Cardiac fibroblast (primary cell): ENCODE measurements around the gene NLRC5.
A peak's percentile ranks its signal among the peaks of the same experiment; 100 is the strongest.

Experiments used
- DNase-seq, 2 donors: peaks; one replicate each; pipeline versions ENCODE4 v3.0.0 to v3.0.0-alpha.2; 2010; ENCODE audit warnings: low read depth in 2 of 2
- H3K4me3 ChIP-seq, 2 donors: replicated peaks in 1 of 2; 1 replicate in 1 of 2; 2 replicates in 1 of 2; pipeline ENCODE4 v1.5.1; 2011; ENCODE audit warnings: low read depth in 2 of 2, low read length in 2 of 2, mild to moderate bottlenecking in 2 of 2, moderate library complexity in 1 of 2
- CTCF ChIP-seq: IDR thresholded peaks from one replicate; pipeline ENCODE4 v1.5.1; 2011; ENCODE audit warnings: low read depth, mild to moderate bottlenecking, low read length, inconsistent platforms

Gene NLRC5, protein sequence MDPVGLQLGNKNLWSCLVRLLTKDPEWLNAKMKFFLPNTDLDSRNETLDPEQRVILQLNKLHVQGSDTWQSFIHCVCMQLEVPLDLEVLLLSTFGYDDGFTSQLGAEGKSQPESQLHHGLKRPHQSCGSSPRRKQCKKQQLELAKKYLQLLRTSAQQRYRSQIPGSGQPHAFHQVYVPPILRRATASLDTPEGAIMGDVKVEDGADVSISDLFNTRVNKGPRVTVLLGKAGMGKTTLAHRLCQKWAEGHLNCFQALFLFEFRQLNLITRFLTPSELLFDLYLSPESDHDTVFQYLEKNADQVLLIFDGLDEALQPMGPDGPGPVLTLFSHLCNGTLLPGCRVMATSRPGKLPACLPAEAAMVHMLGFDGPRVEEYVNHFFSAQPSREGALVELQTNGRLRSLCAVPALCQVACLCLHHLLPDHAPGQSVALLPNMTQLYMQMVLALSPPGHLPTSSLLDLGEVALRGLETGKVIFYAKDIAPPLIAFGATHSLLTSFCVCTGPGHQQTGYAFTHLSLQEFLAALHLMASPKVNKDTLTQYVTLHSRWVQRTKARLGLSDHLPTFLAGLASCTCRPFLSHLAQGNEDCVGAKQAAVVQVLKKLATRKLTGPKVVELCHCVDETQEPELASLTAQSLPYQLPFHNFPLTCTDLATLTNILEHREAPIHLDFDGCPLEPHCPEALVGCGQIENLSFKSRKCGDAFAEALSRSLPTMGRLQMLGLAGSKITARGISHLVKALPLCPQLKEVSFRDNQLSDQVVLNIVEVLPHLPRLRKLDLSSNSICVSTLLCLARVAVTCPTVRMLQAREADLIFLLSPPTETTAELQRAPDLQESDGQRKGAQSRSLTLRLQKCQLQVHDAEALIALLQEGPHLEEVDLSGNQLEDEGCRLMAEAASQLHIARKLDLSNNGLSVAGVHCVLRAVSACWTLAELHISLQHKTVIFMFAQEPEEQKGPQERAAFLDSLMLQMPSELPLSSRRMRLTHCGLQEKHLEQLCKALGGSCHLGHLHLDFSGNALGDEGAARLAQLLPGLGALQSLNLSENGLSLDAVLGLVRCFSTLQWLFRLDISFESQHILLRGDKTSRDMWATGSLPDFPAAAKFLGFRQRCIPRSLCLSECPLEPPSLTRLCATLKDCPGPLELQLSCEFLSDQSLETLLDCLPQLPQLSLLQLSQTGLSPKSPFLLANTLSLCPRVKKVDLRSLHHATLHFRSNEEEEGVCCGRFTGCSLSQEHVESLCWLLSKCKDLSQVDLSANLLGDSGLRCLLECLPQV (N-terminal part only)

DNA sequence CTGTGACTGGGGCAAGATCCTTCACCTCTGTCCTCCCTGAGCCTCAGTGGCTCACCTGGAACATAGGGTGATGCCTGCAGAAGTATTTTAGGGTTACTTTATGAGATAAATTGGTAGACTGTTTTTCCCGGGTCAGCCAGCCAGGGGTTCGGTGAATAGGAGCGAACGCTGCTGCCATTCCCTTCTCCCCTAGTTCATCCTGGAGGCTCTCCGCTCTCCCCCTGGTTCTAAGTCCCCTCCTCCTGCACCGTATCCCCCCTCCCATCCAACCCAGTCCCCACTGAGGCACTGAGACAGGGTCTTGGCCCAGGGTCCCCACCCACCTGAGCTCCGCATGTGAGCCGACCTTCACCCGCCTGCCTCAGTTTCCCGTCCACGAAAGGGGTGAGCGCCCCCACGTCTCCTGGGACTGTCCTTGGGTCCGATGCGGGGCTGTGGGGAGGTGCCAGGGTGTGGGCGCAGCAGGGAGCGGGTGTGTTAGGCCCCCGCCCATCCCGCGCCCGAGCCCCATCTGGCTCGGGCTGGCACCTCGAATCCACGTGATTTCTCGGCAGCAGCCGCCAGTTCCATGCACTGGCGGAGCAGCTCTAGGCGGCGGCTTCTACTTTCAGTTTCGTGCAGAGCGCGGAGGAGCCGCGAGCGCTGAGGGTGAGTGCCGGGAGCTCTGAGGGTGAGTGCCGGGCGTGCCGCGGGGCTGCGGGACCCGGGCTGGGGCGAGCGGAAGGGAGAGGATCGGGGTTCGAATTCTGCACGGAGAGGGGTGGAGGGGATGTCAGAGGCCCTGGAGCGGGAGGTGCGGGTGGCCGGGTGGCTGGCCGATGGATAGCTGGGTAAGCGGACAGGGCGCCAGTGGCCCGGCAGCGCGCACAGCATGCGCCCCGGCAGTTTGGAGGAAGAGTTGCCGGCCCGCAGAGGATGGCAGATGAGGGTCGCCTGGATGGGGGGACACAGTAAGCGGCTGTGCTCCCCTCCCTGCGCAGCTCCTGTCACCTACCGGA, at the start of gene NLRC5:
Gene NLRC5 (plus strand): TSS at position 610 of the 998 bp plus-strand sequence. CDS start 31,156 bp downstream, outside the sequence.
- no peak for TF ChIP-seq CTCF
- H3K4me3 ChIP-seq = peak within 1 kb of the TSS; percentile 74 to 80
- peak; percentile 81 to 85 for DNase-seq

DNA sequence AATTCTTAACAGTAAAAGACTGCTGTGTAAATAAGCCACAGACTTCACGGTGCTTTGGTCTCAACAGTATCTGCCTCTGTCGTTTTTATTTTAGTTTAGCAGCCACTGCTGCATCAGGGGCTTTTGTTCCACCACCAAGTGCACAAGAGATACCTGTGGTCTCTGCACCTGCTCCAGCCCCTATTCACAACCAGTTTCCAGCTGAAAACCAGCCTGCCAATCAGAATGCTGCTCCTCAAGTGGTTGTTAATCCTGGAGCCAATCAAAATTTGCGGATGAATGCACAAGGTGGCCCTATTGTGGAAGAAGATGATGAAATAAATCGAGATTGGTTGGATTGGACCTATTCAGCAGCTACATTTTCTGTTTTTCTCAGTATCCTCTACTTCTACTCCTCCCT, 49.6 kb upstream of the NLRC5 start:
- TF ChIP-seq CTCF = no peak
- DNase-seq = no peak

DNA sequence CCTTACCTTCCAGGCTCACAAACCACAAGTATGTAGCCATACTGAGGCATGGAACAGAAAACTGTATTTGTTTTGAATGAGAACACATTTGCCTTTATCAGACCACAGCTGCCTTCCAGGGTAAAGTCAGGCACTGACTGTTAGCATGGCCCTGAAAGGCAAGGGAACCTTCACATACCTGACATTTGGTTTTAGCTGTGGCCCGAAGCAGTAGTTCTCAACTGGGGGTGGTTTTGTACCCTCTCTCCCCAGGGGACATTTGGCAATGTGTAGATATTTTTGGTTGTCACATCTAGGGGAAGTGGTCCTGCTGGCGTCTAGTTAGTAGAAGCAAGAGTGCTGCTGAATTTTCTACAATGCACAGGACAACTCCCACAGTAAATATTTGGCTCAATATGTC, 48.3 kb upstream of the NLRC5 start:
- DNase-seq = no peak

More for the DNA sequence above, 49.6 kb upstream of the NLRC5 start:
- no peak overlapping the region for H3K4me3 ChIP-seq

GRCh38 chr16:56941856-56942331, 47.5 kb upstream of the NLRC5 start:
- DNase-seq = no peak
- TF ChIP-seq CTCF = no peak
- H3K4me3 ChIP-seq = no peak overlapping the region

More for the DNA sequence above, 48.3 kb upstream of the NLRC5 start:
- H3K4me3 ChIP-seq = no peak overlapping the region
- TF ChIP-seq CTCF = no peak

DNA sequence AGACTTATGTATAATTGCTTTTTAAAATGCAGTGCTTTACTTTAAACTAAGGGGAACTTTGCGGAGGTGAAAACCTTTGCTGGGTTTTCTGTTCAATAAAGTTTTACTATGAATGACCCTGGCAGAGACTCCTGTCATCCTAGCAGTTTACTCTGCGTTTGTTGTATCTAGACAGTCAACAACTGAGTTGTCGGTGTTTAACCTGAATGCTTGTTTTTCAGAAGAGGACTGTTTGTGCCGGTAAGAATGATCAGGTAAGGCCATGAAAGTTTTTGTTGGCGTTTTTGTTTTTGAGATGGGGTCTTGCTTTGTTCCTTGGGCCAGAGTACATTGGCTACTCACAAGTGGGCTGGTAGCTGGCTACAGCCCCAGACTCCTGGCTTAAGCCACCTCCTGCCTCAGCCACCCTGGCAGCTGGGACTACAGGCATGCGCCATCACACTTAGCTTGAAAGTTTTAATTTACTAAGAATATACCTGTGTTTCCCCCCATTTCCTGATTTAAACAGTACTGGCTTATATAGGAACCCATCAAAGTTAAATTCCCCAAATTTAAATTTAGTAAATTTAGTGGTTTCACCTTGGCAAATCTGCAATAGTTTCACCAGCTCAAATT, 45.5 kb upstream of the NLRC5 start:
- no peak overlapping the region for H3K4me3 ChIP-seq
- TF ChIP-seq CTCF = no peak
- DNase-seq = no peak
